CD8-positive, alpha-beta memory T cell (primary cell): ENCODE measurements around the gene HLCS. TPM values are rescaled to one million over a fixed set of nuclear protein-coding genes. Genes with fewer than 3 reads are reported as not detected.

Experiments
- CTCF ChIA-PET: fragments of 350-600 bp; sonication (Branson Sonifier 250); formaldehyde crosslinking; loops from one replicate; lab custom pipeline; 2021; ENCODE audit warnings: antibody characterized with exemption; lab: Charles Lee
- POLR2A ChIA-PET: fragments of 350-600 bp; sonication (Branson Sonifier 250); formaldehyde crosslinking; loops from one replicate; lab custom pipeline; 2021; ENCODE audit warnings: antibody characterized with exemption; lab: Charles Lee
- DNase-seq, 5 donors: peaks; one replicate each; pipeline versions ENCODE4 v3.0.0 to v3.0.0-alpha.2; 2020 to 2022; ENCODE audit warnings: mixed read lengths in 1 of 5
- H3K27ac ChIP-seq: one replicate; pipeline ENCODE4 v1.7.0; 2013; ENCODE audit warnings: low read depth, mild to moderate bottlenecking, low read length, moderate library complexity
- H3K27me3 ChIP-seq: 2 replicates; pipeline ENCODE4 v1.7.0; 2013; ENCODE audit warnings: low read length, mild to moderate bottlenecking; ENCODE audit not compliant: insufficient read depth, poor library complexity, severe bottlenecking
- H3K36me3 ChIP-seq: 2 replicates; pipeline ENCODE4 v1.7.0; 2013; ENCODE audit warnings: mild to moderate bottlenecking, low read length, moderate library complexity; ENCODE audit not compliant: insufficient read depth
- H3K4me1 ChIP-seq: 2 replicates; pipeline ENCODE4 v1.7.0; 2013; ENCODE audit warnings: mild to moderate bottlenecking, low read length, moderate library complexity; ENCODE audit not compliant: insufficient read depth
- H3K4me3 ChIP-seq: 2 replicates; pipeline ENCODE4 v1.7.0; 2013; ENCODE audit warnings: mild to moderate bottlenecking, low read length
- H3K9me3 ChIP-seq: 2 replicates; pipeline ENCODE4 v1.7.0; 2013; ENCODE audit warnings: mild to moderate bottlenecking, low read length
- H3K27ac Mint-ChIP-seq, 8 donors: one replicate each; pipeline ENCODE4 v1.8.0; 2020 to 2021; ENCODE audit warnings: mixed read lengths in 8 of 8, mild to moderate bottlenecking in 6 of 8, inconsistent platforms in 3 of 8, moderate library complexity in 3 of 8
- H3K27me3 Mint-ChIP-seq, 2 donors: one replicate each; pipeline ENCODE4 v1.8.0; 2020 to 2021; ENCODE audit warnings: mixed read lengths in 2 of 2, mild to moderate bottlenecking in 1 of 2, moderate library complexity in 1 of 2
- H3K36me3 Mint-ChIP-seq, 3 donors: one replicate each; pipeline ENCODE4 v1.8.0; 2020 to 2021; ENCODE audit warnings: mixed read lengths in 3 of 3, inconsistent platforms in 1 of 3, mild to moderate bottlenecking in 1 of 3
- H3K4me1 Mint-ChIP-seq, 3 donors: one replicate each; pipeline ENCODE4 v1.8.0; 2020 to 2021; ENCODE audit warnings: mixed read lengths in 3 of 3, inconsistent platforms in 1 of 3, mild to moderate bottlenecking in 1 of 3
- H3K4me3 Mint-ChIP-seq, 7 donors: one replicate each; pipeline ENCODE4 v1.8.0; 2020 to 2021; ENCODE audit warnings: mixed read lengths in 7 of 7, mild to moderate bottlenecking in 6 of 7, moderate library complexity in 4 of 7, inconsistent platforms in 2 of 7
- H3K9me3 Mint-ChIP-seq, 5 donors: one replicate each; pipeline ENCODE4 v1.8.0; 2020 to 2022; ENCODE audit warnings: mixed read lengths in 5 of 5, mild to moderate bottlenecking in 3 of 5, moderate library complexity in 2 of 5, inconsistent platforms in 1 of 5
- polyA plus RNA-seq: library from polyadenylated mRNA; unstranded; fragments of 300-500 nt; fragmentation: Illumina TruSeq; gene quantifications from one replicate; pipeline ENCODE4 v1.2.3, GENCODE V29; 2021
- total RNA-seq, 2 experiments: library from RNA; stranded (reverse); gene quantifications; one replicate each; pipeline ENCODE4 v1.2.3, GENCODE V29; 2021

HLCS gene
- total and polyA plus RNA-seq, 3 experiments from 2014 or later, result 12.7 to 14.7 (median 13.4) TPM

GRCh38 chr21:36948686-36949085, 17.8 kb downstream of the HLCS start:
- no peak for DNase-seq
- Mint-ChIP-seq H3K9me3 (no peaks in the 10 kb centered on the region), H3K27me3 (no peaks in the 10 kb centered on the region), H3K4me3 (no peak overlapping the region), H3K36me3 (peaks cover 23 to 55% (median 30%) of the 10 kb centered on the region in 3 donors), H3K27ac (no peak overlapping the region), H3K4me1 (no peaks in the 10 kb centered on the region)
- no peak overlapping the region for H3K27ac ChIP-seq
- CTCF ChIA-PET, result interaction anchor here (0.9 to 1.8 kb wide), 2 partner anchors 9 to 38 kb away, joined by 4 to 6 read pairs; no protein-coding TSS in a partner anchor
- H3K4me3 ChIP-seq, result no peak overlapping the region
- H3K9me3 ChIP-seq, result no peaks in the 10 kb centered on the region
- H3K4me1 ChIP-seq, result no peaks in the 10 kb centered on the region
- H3K36me3 ChIP-seq, result no peaks in the 10 kb centered on the region
- H3K27me3 ChIP-seq, result no peaks in the 10 kb centered on the region
- POLR2A ChIA-PET, result no interaction called here

- ChIA-PET CTCF (interaction anchor here (1.7 kb wide), 1 partner anchor 17 kb away, joined by 4 read pairs; no protein-coding TSS in a partner anchor), POLR2A (no interaction called here)
- Mint-ChIP-seq H3K36me3 (peaks cover 23 to 58% (median 34%) of the 10 kb centered on the region in 3 donors), H3K27ac (no peak overlapping the region), H3K9me3 (no peaks in the 10 kb centered on the region), H3K4me3 (no peak overlapping the region), H3K27me3 (no peaks in the 10 kb centered on the region), H3K4me1 (no peaks in the 10 kb centered on the region)
- H3K27ac ChIP-seq, result no peak overlapping the region
- no peak for DNase-seq
- H3K4me3 ChIP-seq, result no peak overlapping the region
- no peaks in the 10 kb centered on the region for H3K36me3 ChIP-seq
- H3K27me3 ChIP-seq, result no peaks in the 10 kb centered on the region
- H3K9me3 ChIP-seq, result no peaks in the 10 kb centered on the region
- H3K4me1 ChIP-seq, result no peaks in the 10 kb centered on the region
Measured at GRCh38 chr21:36946949-36947356, 19.5 kb downstream of the HLCS start.

GRCh38 chr21:36945496-36946138, 20.9 kb downstream of the HLCS start:
- H3K36me3 ChIP-seq, result no peaks in the 10 kb centered on the region
- no peak overlapping the region for H3K27ac ChIP-seq
- H3K27me3 Mint-ChIP-seq, result no peaks in the 10 kb centered on the region
- H3K9me3 Mint-ChIP-seq, result no peaks in the 10 kb centered on the region
- no peaks in the 10 kb centered on the region for H3K4me1 ChIP-seq
- H3K4me3 ChIP-seq, result no peak overlapping the region
- peaks cover 0 to 1% (median 0%) of the 10 kb centered on the region in 3 donors for H3K4me1 Mint-ChIP-seq
- no peak for DNase-seq
- H3K9me3 ChIP-seq, result no peaks in the 10 kb centered on the region
- ChIA-PET POLR2A (no interaction called here), CTCF (no interaction called here)
- no peak overlapping the region for H3K4me3 Mint-ChIP-seq
- H3K36me3 Mint-ChIP-seq, result peaks cover 17 to 60% (median 27%) of the 10 kb centered on the region in 3 donors
- peak overlapping the region in 2 of 8 donors; percentile 0 to 62 for H3K27ac Mint-ChIP-seq
- H3K27me3 ChIP-seq, result no peaks in the 10 kb centered on the region

GRCh38 chr21:36936361-36937135, 29.9 kb downstream of the HLCS start:
- Histone ChIP-seq H3K4me3 (no peak overlapping the region), H3K4me1 (no peaks in the 10 kb centered on the region), H3K9me3 (no peaks in the 10 kb centered on the region), H3K36me3 (peaks cover 12% of the 10 kb centered on the region), H3K27me3 (no peaks in the 10 kb centered on the region), H3K27ac (no peak overlapping the region)
- Mint-ChIP-seq H3K36me3 (peaks cover 4 to 67% (median 17%) of the 10 kb centered on the region in 3 donors), H3K27me3 (no peaks in the 10 kb centered on the region), H3K27ac (peak overlapping the region in 1 of 8 donors; percentile 55), H3K4me1 (peaks cover 0 to 1% (median 0%) of the 10 kb centered on the region in 3 donors), H3K9me3 (no peaks in the 10 kb centered on the region), H3K4me3 (no peak overlapping the region)
- ChIA-PET POLR2A (no interaction called here), CTCF (no interaction called here)
- DNase-seq, result no peak

- no peaks in the 10 kb centered on the region for H3K27me3 Mint-ChIP-seq
- H3K36me3 ChIP-seq, result peaks cover 12% of the 10 kb centered on the region
- CTCF ChIA-PET, result no interaction called here
Measured at GRCh38 chr21:36934864-36935420, 31.5 kb downstream of the HLCS start.

GRCh38 chr21:36932161-36932816, 34.2 kb downstream of the HLCS start:
- no peaks in the 10 kb centered on the region for H3K9me3 Mint-ChIP-seq
- peaks cover 0 to 2% of the 10 kb centered on the region in 2 donors for H3K27me3 Mint-ChIP-seq
- DNase-seq, result no peak
- Histone ChIP-seq H3K27me3 (no peaks in the 10 kb centered on the region), H3K36me3 (peaks cover 12% of the 10 kb centered on the region), H3K4me3 (no peak overlapping the region), H3K27ac (no peak overlapping the region), H3K9me3 (no peaks in the 10 kb centered on the region), H3K4me1 (no peaks in the 10 kb centered on the region)
- peaks cover 4 to 76% (median 22%) of the 10 kb centered on the region in 3 donors for H3K36me3 Mint-ChIP-seq
- no peaks in the 10 kb centered on the region for H3K4me1 Mint-ChIP-seq
- ChIA-PET POLR2A (no interaction called here), CTCF (no interaction called here)
- no peak overlapping the region for H3K27ac Mint-ChIP-seq
- H3K4me3 Mint-ChIP-seq, result no peak overlapping the region

More at GRCh38 chr21:36934864-36935420, 31.5 kb downstream of the HLCS start:
- no peaks in the 10 kb centered on the region for H3K9me3 Mint-ChIP-seq
- H3K27ac ChIP-seq, result no peak overlapping the region
- H3K4me3 Mint-ChIP-seq, result no peak overlapping the region
- peaks cover 4 to 70% (median 20%) of the 10 kb centered on the region in 3 donors for H3K36me3 Mint-ChIP-seq
- H3K27ac Mint-ChIP-seq, result no peak overlapping the region
- H3K9me3 ChIP-seq, result no peaks in the 10 kb centered on the region
- no peaks in the 10 kb centered on the region for H3K4me1 ChIP-seq
- no peaks in the 10 kb centered on the region for H3K4me1 Mint-ChIP-seq
- POLR2A ChIA-PET, result no interaction called here
- H3K4me3 ChIP-seq, result no peak overlapping the region
- H3K27me3 ChIP-seq, result no peaks in the 10 kb centered on the region
- no peak for DNase-seq

- Mint-ChIP-seq H3K27ac (no peak overlapping the region), H3K27me3 (peaks cover 0 to 2% of the 10 kb centered on the region in 2 donors), H3K4me3 (no peak overlapping the region), H3K36me3 (peaks cover 0 to 61% (median 15%) of the 10 kb centered on the region in 3 donors), H3K9me3 (no peaks in the 10 kb centered on the region), H3K4me1 (no peaks in the 10 kb centered on the region)
- Histone ChIP-seq H3K27me3 (no peaks in the 10 kb centered on the region), H3K36me3 (peaks cover 7% of the 10 kb centered on the region), H3K27ac (no peak overlapping the region), H3K4me3 (no peak overlapping the region), H3K9me3 (no peaks in the 10 kb centered on the region), H3K4me1 (no peaks in the 10 kb centered on the region)
- POLR2A ChIA-PET, result no interaction called here
- CTCF ChIA-PET, result no interaction called here
- no peak for DNase-seq
Measured at GRCh38 chr21:36929622-36930021, 36.8 kb downstream of the HLCS start.
